ENCODE results near the gene KANSL1.

- TF ChIP-seq CTCF (IDR thresholded peaks at IDR 0.05; ENCODE audit: poor library complexity, severe bottlenecking), result no peak
- no peak for TF ChIP-seq EZH2 (IDR thresholded peaks at IDR 0.05; ENCODE audit: borderline replicate concordance, insufficient read depth, low read length, poor library complexity, severe bottlenecking)
- TF ChIP-seq TAF1 (IDR thresholded peaks at IDR 0.05; ENCODE audit: low read depth), result no peak
- no peak for TF ChIP-seq REST (IDR thresholded peaks at IDR 0.05; ENCODE audit: borderline replicate concordance)
- no peak for TF ChIP-seq EP300 (conservative IDR thresholded peaks at IDR 0.05; ENCODE audit: poor library complexity, severe bottlenecking)
- no peak for TF ChIP-seq RAD21 (conservative IDR thresholded peaks at IDR 0.05)
- no peak for TF ChIP-seq MXI1 (conservative IDR thresholded peaks at IDR 0.05; ENCODE audit: poor library complexity, severe bottlenecking)
- TF ChIP-seq POLR2AphosphoS5 (IDR thresholded peaks at IDR 0.05), result no peak
- no peak for TF ChIP-seq SMC3 (conservative IDR thresholded peaks at IDR 0.05; ENCODE audit: poor library complexity)
Measured at GRCh38 chr17:45996282-45996937, 196.8 kb downstream of the KANSL1 start.
